ENCODE measurements around the gene SAMD13.

Gene SAMD13

DNA sequence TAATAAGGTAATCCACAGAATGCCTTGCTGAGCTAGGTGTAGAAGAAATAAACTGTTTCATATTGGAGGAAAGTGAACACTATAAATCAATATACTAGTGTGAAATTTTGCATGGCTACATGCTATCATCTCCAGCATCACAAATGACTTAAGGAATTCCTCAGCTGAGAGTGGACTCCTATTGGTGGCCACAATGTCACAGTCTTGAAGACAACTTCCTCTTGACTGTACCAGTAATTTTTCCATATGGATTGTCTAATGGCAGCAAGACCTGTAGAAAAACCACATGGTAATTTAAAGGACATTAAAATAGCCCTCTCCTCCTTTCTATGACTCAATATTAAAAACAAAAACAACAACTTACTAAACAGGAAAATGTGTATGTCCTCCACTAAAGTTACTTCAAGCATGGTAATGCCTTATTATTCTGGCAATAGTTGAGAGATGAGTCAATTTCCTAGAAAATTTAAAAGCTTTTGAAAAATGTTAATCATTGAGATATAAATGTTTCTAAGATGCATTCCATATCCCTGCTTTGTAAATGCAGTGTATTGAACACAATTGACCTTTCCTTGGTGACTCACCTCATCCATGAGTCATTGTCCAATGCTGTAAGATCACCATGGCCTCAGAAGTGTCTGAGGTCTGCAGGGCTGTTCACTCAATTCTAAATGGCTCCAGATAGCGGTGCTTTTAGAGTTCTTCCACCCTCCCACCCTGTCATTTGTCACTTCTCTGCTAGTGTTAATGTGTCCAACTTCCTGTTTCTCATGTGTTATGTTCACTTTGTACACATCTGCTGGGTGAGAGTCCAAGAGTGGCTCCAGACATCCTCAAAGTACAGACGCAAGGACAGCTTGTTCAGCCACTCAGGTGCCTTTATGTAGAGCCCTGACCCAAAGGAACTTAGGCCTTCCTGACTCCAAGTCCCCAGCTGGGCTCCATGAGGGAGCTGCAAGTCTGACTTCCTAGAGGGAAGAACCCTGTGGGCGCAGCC, 64.0 kb downstream of the SAMD13 start:
- Histone ChIP-seq H3K27ac (peak overlapping the region in 9 of 21 experiments; percentile 12 to 75 (median 53)), H3K4me3 (no peak overlapping the region)

DNA sequence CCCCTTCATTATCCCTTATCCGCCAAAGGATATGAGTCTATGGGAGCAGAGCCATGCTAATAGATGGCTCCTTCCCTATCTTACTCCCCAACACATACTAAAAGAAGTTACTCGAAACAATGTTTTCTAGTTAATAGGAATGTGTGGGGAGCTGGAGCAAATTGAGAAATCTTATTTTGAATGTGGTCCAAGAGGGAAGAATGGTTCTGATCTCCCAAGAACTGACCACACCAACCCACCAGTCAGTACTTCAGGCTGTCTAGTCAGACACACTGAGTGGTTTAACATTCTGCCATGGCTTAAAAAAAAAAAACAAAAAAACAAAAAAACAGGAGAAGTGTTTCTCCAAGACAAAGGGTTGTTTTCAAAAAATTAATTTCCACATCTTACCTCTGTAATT, 65.3 kb downstream of the SAMD13 start:
- Histone ChIP-seq H3K27ac (peak overlapping the region in 6 of 21 experiments; percentile 12 to 75 (median 60)), H3K4me3 (no peak overlapping the region)

DNA sequence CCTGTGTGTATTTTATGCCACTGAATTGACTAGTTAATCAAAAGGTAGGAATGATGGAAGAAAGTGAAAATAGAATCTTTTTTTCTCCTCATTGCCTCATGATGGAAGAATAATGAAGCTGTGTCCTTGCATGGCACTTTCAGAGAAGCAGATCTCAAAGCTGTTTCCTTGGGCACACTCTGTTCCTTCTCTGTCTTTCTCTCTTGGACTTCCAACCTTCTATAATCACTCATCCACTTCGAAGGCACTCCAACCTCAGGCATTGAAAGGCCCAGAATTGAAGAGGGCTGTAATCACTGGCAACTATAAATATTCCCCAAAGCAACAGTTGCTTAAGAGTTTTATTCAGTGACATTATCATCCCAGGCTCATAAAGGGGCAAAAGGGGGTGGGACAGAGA, 65.7 kb downstream of the SAMD13 start:
- Histone ChIP-seq H3K4me3 (no peak overlapping the region), H3K27ac (peak overlapping the region in 2 of 21 experiments; percentile 29 to 58)

DNA sequence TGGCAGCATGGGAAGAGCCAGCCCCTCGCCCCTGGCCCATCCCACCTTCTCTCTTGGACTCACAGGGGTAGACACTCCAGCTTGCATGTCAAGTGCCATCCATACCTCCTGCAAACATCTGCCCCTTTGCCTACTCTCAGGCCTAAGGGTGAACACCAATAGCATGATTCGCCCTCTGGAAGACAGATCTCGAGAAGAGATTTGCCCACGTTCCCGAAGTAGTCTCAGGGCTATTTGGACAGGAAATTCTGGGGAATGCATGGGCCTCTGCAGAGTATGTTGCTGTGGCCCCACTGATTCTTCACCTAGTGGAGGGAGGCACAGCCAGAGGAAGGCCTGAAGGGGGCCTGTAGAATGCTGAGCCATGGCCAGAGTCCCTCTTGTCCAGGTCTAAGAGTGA, 66.9 kb downstream of the SAMD13 start:
- H3K27ac ChIP-seq = no peak overlapping the region

DNA sequence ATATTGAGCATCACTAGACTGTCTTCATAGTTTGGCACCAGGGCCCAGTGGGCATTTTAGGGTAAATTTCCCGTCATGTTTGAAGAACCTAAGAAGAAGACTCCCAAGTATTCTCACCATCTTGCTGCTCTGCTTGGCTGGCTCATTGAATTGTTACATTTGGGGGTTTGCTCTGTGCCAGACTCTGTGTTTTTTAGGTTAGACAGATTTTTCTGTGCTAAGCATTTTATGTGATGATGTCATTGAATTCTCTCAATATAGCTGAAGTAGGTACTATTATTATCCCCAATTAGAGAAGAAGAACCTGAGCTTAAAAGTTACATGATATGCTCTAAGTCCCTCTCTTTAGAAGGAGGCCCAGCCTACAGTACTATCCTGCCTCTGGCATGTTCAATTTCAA, 68.8 kb downstream of the SAMD13 start:
- Histone ChIP-seq H3K27ac (no peak overlapping the region), H3K4me3 (no peak overlapping the region)

More for the DNA sequence above, 66.9 kb downstream of the SAMD13 start:
- no peak overlapping the region for H3K4me3 ChIP-seq

DNA sequence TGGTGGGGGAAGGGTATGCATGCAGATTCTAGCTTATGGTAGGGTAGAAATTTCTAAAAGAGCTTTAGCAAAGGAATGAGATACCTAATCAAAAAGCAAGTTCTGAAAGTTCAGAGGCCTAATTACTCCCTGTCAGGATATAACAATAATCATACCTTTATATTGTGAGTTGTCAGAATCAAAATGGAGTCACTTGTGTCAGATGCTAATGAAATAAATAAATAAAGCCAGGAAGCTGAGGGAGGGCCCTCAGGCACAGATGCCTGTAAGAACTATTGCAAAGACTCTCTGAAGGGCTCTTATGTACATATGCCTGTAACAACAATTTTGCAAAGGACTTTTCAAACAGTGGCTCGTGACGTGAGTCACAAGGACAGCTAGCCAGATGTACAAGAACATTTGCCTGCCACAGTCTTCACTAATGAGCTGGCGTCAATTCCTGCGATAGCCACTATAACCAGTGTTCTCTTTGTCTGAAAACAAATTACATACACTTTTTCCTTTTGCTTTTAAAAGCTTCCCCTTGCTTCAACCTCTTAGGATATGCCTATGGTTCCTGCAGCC, 69.4 kb downstream of the SAMD13 start:
- H3K27ac ChIP-seq = no peak overlapping the region
- no peak overlapping the region for H3K4me3 ChIP-seq

DNA sequence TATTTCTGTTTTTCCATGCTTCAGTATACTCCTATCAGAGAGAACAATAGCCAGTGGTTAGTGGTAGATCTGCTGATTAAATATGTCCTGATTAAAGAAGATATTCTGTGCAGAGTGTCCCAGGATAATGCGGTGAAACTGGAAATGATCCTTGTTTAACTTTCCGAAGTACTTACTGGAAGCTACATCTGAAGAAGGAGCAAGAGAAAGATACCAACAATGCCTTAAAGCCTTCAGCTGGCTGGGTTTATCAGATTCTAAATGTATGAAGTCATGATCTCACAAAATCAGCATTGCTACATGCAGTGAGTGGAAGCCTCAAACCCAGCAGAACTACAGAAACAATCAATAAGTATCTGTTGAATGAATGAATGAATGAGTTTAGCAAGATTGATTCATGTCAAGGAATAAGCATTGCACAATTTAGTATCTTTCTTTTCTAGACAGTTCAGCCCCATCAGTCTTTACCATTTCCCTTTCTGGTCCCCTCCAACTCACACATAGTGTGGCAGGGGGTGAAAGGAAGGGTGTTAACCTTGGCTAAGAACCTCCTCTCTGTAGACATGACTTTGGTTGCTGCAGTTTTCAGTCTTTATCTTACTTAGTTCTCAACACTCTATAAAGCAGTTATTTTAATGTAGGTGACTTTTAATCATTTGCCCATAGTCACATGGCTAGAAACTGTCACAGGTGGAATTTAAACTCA, 72.1 kb downstream of the SAMD13 start:
- Histone ChIP-seq H3K4me3 (no peak overlapping the region), H3K27ac (no peak overlapping the region)

DNA sequence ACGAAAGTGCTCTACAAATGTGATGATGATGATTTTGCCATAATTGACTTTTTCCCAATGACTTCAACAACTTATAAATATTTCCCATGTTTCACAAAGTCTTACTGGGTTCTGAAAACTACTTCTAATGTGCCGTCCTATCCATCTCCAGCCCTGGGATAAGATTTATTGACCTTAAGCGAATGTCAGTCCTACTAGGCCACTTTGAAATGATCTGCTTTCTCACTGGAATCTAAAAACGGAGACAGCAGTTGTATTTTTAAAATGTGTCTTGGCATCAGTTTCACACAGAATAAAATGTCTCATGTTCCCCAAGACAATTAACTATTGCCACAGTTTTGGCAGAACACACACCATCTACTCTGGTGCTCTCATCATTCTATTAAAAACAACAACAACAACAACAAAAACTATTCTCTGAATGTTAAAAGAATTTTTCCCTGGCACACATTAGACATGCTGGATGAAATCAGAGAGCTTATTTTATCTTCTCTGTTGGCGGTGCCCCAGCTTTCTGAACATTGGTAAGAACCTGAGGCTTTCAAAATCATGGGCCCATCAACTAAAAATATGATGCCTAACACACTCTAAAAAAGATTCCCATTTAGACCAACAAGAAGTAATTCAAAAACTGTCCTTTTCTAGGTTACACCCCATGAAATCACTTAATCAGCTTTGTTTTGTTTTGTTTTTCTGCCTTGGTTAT, 73.6 kb downstream of the SAMD13 start:
- peak overlapping the region in 4 of 21 experiments; percentile 0 to 61 (median 47) for H3K27ac ChIP-seq

DNA sequence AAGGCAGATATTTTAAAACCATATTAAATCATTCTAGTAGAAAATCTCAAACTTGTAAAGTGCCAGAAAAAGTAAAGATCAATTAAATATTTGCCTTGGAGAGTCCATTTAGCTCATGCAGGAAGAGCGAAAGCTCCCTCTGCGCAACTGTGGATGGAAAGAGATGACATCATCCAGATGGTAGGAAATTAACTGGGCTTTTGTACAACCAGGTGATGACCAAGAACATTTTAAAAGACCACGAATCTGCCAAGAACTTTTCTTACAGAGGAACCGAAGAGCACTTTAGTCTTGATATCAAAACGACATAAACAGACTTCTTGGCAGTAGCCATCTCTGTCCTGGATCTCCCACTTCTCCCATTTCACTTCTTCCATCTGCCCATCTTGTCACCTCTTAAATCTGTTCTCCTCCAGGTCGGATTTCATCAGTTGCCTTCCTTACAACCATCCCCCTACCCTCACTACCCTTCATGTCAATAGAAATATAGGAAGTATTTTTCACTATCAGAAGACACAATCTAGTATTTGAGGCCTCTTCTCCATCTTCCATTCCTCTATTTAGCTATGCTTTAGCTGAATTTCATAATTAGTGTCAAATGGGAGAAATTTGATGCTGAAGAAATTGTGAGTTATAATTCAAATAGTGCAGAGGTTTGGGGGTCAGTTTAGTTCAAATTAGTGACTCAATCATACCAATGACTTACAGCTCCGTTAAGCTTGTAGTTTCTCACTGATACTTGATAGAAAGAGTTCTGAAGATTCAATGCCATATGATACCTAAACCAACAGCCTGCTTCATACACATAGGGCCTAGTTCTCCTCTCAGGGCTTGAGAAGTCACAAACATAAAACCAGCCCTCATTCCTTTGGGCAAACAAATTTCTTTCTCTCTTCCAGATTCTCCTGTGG, 74.7 kb downstream of the SAMD13 start:
- Histone ChIP-seq H3K27ac (peak overlapping the region in 7 of 21 experiments; percentile 5 to 54 (median 37)), H3K4me3 (no peak overlapping the region)

More for the DNA sequence above, 73.6 kb downstream of the SAMD13 start:
- H3K4me3 ChIP-seq = no peak overlapping the region

DNA sequence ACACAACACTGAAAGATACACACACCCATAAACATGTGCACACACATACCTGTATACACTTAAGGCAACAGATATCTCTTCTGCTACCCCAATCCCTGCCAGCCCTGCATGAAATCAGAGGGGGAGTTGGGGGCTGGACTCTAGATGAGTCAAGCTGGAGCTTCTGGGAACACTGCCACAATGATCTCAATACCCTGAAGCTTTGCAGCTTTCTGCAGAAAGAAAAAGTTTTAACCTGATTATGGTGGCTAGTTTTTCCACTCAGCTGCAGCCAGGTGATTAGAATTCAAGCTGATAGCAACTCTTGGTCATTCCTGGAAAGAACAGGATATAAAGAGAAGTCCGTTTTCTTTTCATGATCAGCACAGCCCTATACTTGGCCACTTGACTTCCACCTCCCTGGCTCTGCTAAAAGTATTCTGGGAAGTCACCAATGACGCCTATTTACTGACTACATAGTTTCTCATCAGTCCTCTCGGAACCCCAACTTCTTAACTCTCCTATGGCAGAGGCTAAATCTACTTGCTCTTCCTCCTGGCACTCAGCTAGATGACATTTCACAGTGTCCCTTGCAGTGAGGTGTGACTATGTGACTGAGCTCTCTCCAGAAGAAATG, 76.1 kb downstream of the SAMD13 start:
- Histone ChIP-seq H3K4me3 (no peak overlapping the region), H3K27ac (peak overlapping the region in 2 of 21 experiments; percentile 1 to 54)

DNA sequence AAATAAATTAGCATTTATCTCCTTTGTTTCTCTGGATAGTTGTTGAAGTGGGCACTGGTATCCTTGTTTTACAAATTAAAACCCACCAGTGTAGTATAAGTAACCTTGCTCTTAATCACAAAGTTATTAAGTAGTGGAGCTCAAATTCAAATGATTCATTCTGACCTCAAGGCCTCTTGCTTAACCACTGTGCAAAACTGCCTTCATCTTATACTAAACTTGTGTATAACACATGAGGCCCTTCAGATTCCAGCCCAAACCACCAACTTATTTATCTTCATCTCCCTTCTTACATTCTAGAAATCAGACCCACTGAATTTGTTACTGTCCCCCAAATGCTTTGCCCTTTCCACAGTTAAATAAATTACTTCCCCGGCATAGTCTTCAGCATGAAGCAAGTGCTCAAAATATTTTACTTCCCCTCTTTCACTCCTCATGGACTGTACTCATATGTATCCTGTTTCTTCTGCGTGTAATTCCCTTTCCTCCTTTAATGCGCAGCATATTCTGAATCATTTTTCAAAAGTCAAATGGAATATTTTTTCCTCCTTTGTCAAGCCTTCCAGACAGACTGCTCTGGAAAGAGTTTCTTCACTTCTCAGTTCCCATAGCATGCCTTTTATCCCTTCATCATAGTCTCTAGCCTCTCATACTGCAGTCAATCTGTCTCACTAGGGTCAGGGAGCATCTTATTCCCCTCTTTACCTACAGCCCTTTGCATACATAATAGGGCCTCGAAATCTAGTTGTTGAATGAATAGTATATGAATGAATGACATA, 77.8 kb downstream of the SAMD13 start:
- Histone ChIP-seq H3K4me3 (no peak overlapping the region), H3K27ac (peak overlapping the region in 2 of 21 experiments; percentile 16 to 27)

DNA sequence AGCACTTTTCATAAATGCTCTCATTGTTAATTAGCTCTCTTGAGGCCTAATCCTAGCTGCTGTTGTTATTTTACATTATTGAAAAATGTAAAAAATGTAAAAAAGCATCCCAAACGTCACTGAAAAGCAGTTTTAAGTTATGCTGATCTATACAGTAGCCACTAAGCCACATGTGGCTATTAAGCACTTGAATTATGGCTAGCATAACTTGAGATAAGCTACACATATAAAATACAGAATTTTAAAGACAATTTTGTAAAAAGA, 78.3 kb downstream of the SAMD13 start:
- Histone ChIP-seq H3K4me3 (no peak overlapping the region), H3K27ac (peak overlapping the region in 1 of 21 experiments; percentile 16)

DNA sequence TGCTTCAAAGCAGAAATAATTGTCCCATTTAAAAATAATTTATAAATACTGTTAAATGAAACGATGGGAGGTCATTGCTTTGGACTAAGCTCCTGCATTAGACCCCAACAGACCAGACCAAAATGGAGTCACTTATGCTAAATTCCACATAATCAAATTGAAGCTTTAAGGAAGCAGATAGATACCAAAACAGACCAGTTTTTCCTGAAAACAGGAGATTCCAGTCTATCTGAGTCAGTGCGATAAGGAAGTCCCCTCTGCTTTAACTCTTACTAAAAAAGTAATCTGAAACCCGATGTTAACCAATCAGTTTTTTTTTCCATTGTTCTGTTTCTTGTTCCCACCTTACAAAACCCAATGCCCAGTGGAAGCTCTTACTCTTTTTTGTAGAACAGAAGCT, 80.6 kb downstream of the SAMD13 start:
- H3K4me3 ChIP-seq = no peak overlapping the region
- H3K27ac ChIP-seq = no peak overlapping the region

DNA sequence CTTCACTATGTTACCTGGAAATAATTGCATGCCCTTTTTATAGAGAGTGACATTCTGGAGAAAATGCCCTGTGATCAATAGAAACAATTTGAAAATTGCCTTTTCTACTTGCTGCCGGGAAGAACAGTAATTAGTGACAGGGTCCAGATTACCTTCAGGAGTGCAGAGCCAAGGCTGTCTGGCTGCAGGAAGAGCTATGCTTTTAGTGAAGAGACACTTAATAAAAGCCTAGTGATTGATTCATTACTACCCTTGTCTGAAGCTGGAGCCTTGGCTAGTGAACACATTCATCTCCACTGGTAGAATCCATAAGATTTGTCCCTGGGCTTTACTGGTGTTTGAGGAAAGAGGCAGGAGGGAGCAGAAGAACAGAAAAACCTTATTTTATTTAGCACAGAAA, 83.8 kb downstream of the SAMD13 start:
- Histone ChIP-seq H3K27ac (no peak overlapping the region), H3K4me3 (no peak overlapping the region)

DNA sequence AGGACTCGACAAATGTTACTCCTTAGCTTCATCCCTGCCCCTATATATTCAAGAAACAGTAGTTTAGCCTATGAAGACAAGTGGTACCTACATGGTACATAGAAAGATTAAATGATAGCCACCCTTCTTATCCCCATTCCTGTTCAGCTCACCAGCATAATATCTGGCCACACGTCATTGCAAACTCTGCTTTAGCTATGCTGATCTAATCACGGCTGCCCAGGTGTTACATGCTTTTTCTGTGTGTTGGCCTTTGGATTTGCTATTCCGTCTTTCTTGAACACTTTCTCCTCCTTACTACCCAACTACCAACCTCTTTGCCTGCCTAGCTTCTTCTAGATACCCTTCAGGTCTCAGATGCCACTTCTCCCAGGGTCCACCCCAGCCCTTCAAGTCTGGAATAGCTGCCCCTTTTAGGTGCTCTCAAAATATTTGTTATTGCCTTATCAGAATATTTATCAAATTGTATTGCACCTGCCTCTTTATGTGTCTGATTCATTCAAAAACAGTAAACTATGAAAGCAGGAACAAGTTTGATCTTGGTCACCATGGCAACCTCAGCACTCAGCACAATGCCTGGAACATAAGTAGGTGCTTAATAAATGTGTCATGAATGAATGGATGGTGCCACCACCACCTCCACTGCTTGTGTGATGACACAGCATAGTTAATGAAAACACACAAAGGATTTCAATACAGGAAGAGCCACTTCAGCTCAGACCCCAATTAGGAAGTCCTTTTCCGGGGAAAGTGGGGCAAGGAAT, 85.4 kb downstream of the SAMD13 start:
- no peak overlapping the region for H3K27ac ChIP-seq
- no peak overlapping the region for H3K4me3 ChIP-seq

DNA sequence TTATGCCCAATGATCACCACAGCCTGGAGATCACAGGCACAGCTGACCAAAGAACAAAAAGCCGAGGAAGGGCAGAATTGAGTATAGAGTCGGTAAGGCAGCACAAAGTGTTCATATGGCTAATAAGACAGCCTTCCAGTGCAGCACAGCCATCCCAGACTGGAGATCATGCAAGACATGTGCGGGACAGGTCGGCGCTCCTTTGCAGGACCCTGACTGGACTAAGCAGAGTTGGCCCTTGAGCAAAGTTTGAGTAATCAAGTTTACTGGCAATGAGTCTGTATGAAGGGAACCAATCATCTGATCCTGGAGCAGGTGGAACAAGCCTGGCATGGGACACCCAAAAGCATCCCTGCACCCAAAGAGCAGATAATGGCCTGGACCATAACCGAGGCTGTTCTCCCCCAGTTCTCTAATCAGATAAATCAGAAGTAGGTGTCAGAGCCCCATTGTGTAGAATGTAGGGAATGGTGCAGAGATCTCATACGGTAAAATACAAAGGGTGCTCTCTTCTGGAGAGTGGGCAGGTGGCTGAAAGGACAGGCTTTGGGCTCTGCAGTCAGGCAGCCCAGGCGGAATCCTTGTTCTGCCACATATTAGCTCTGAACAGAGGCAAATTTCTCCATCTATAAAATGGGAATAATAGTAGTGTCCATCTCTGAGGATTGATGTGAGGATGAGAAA, 86.1 kb downstream of the SAMD13 start:
- H3K4me3 ChIP-seq = no peak overlapping the region
- H3K27ac ChIP-seq = no peak overlapping the region

DNA sequence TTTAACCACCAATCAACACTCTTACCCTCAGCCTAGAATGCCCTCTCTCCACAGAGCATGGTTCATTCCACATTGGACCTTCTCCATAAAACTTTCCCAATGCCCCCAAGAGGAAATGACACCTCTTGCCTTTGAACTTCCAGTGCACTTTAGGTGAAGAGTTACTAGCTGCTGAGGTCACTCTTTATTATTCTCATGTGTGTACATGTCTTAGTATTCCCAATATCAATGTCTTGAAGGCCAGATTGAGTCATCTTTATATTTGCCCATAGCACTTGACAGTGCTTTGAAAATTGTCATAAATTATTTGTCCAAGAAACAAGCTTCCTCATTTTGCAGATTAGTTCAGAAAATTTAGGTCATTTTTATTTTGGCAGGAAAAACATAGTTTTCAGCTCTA, 88.7 kb downstream of the SAMD13 start:
- Histone ChIP-seq H3K27ac (no peak overlapping the region), H3K4me3 (no peak overlapping the region)
